CD4-positive, alpha-beta T cell treated with Interleukin-4 for 4 hours (primary cell): ENCODE measurements around the gene PSKH1.
"Not testable (repeated sequence)": the region's sequence is repeated elsewhere in the genome, so short reads cannot be mapped to it uniquely, and the experiment has no call there.

ENCODE experiments used
- DNase-seq: peaks from one replicate; pipeline ENCODE4 v3.0.0-alpha.2; 2020

Gene PSKH1

GRCh38 chr16:67964477-67965131 lies 71.5 kb downstream of the PSKH1 start:
- DNase-seq: no peak

- DNase-seq: no peak
Observed at GRCh38 chr16:67965668-67966548, 72.9 kb downstream of the PSKH1 start.

- no peak for DNase-seq
Observed at GRCh38 chr16:67966549-67967182, 73.6 kb downstream of the PSKH1 start.

GRCh38 chr16:67967183-67967957 lies 74.3 kb downstream of the PSKH1 start:
- DNase-seq: peak; percentile 31

- DNase-seq: no peak
Observed at GRCh38 chr16:67967958-67968399, 74.9 kb downstream of the PSKH1 start.

GRCh38 chr16:67968400-67969253 lies 75.6 kb downstream of the PSKH1 start, which contains the start of gene SLC12A4:
SLC12A4 (minus strand) TSS chr16:67968637; CDS start chr16:67968553, 84 bp downstream.
- peak; percentile 82 for DNase-seq

GRCh38 chr16:67969254-67970039 lies 76.4 kb downstream of the PSKH1 start:
- DNase-seq: no peak

GRCh38 chr16:67971111-67971510 lies 78.1 kb downstream of the PSKH1 start:
- no peak for DNase-seq

GRCh38 chr16:67972285-67972684 lies 79.2 kb downstream of the PSKH1 start:
- not testable (repeated sequence) for DNase-seq

- no peak for DNase-seq
Observed at GRCh38 chr16:67975321-67976105, 82.5 kb downstream of the PSKH1 start.

GRCh38 chr16:67976205-67976604 lies 83.2 kb downstream of the PSKH1 start:
- no peak for DNase-seq

- DNase-seq: no peak
Observed at GRCh38 chr16:67977005-67977404, 84.0 kb downstream of the PSKH1 start.

- no peak for DNase-seq
Observed at GRCh38 chr16:67977469-67978227, 84.6 kb downstream of the PSKH1 start.
